A549 (cell line): Measurements from ENCODE around the gene MYH6. TPM values are rescaled to one million over a fixed set of nuclear protein-coding genes. Genes with fewer than 3 reads are reported as not detected.

ENCODE experiments used
- ATAC-seq, 2 experiments: fragments of 200-7000 bp in 1 of 2; fragments of >200 bp in 1 of 2; cut with Nextera tagmentation in 1 of 2; cut with Tn5 transposase in 1 of 2; 3 replicates each; pipeline versions ENCODE4 v1.8.0 to v1.9.1; 2018 to 2020; ENCODE audit warnings: mild to moderate bottlenecking in 1 of 2, moderate library complexity in 1 of 2
- CTCF ChIA-PET: fragments of 300-600 bp; sonication (Branson Sonifier 250); formaldehyde crosslinking; extraction: SDS; loops from one replicate; lab custom pipeline; 2021; ENCODE audit warnings: antibody characterized with exemption, inconsistent platforms; lab: Yijun Ruan, JAX
- POLR2A ChIA-PET: fragments of 350-600 bp; formaldehyde crosslinking; extraction: SDS; loops from one replicate; lab custom pipeline; 2021; ENCODE audit warnings: antibody characterized with exemption, inconsistent platforms; lab: Yijun Ruan, JAX
- DNase-seq, 2 experiments: peaks; one replicate each; pipeline versions ENCODE4 v3.0.0 to v3.0.0-alpha.2; 2011 to 2016; ENCODE audit warnings: low read depth in 1 of 2, low spot score in 1 of 2
- FAIRE-seq: peaks from 2 replicates; lab custom pipeline; 2011; peaks lifted over from hg19 to GRCh38; lab: Jason Lieb, UNC
- H3K27ac ChIP-seq, 2 experiments: fragments of >200 bp; sonication (Bioruptor Twin); formaldehyde crosslinking; 3 replicates each; pipeline ENCODE4 v1.5.1; 2016 to 2017
- H3K4me1 ChIP-seq: fragments of >200 bp; sonication (Bioruptor Twin); formaldehyde crosslinking; 3 replicates; pipeline ENCODE4 v1.6.1; 2016
- H3K4me2 ChIP-seq: fragments of >200 bp; sonication (Bioruptor Twin); formaldehyde crosslinking; 3 replicates; pipeline ENCODE4 v1.6.1; 2016
- H3K4me3 ChIP-seq: fragments of >200 bp; sonication (Bioruptor Twin); formaldehyde crosslinking; 3 replicates; pipeline ENCODE4 v1.5.1; 2016
- H3K9me3 ChIP-seq: fragments of >200 bp; sonication (Bioruptor Twin); formaldehyde crosslinking; 3 replicates; pipeline ENCODE4 v1.6.1; 2016
- BHLHE40 ChIP-seq: IDR thresholded peaks from 2 replicates; pipeline ENCODE4 v1.6.1; 2012; ENCODE audit warnings: low read depth, low read length, inconsistent platforms
- CEBPB ChIP-seq, 2 experiments: fragments of >200 bp in 1 of 2; sonication (Bioruptor Twin) in 1 of 2; formaldehyde crosslinking in 1 of 2; IDR thresholded peaks; 2 replicates each; pipeline ENCODE4 v1.6.1; 2012 to 2016
- EHF ChIP-seq: fragments of 250-450 bp; sonication (Bioruptor Pico); IDR thresholded peaks from 2 replicates; pipeline ENCODE4 v1.5.0; 2020; ENCODE audit warnings: mild to moderate bottlenecking
- EHMT2 ChIP-seq: fragments of 200-600 bp; sonication (generic); IDR thresholded peaks from 2 replicates; pipeline ENCODE4 v1.6.1; 2016; ENCODE audit warnings: antibody characterized with exemption, low read depth, mild to moderate bottlenecking, moderate library complexity
- EP300 ChIP-seq, 2 experiments: fragments of >200 bp; sonication (Bioruptor Twin); formaldehyde crosslinking; IDR thresholded peaks; 2 replicates in 1 of 2; 3 replicates in 1 of 2; pipeline ENCODE4 v1.6.1; 2016 to 2017
- ESRRA ChIP-seq: fragments of 150-350 bp; IDR thresholded peaks from 2 replicates; pipeline ENCODE4 v1.6.1; 2014; ENCODE audit warnings: mild to moderate bottlenecking, low read length, borderline replicate concordance
- FOSL2 ChIP-seq, 2 experiments: fragments of 450-650 bp in 1 of 2; fragments of >200 bp in 1 of 2; sonication (Bioruptor Twin) in 1 of 2; formaldehyde crosslinking; IDR thresholded peaks; 2 replicates each; pipeline versions ENCODE4 v1.5.0 to v1.6.1; 2016 to 2020; ENCODE audit warnings: mild to moderate bottlenecking in 1 of 2, moderate library complexity in 1 of 2
- GATA3 ChIP-seq: IDR thresholded peaks from 2 replicates; pipeline ENCODE4 v1.6.1; 2012; ENCODE audit warnings: borderline replicate concordance
- HEYL ChIP-seq: fragments of 250-450 bp; sonication (Bioruptor Pico); IDR thresholded peaks from 2 replicates; pipeline ENCODE4 v1.8.0; 2021; ENCODE audit warnings: mild to moderate bottlenecking, moderate library complexity
- HOXA7 ChIP-seq: fragments of 250-450 bp; sonication (Bioruptor Pico); IDR thresholded peaks from 2 replicates; pipeline ENCODE4 v1.5.0; 2020; ENCODE audit warnings: mild to moderate bottlenecking, moderate library complexity
- JUN ChIP-seq, 2 experiments: fragments of >200 bp; sonication (Bioruptor Twin); formaldehyde crosslinking; IDR thresholded peaks; 2 replicates in 1 of 2; 3 replicates in 1 of 2; pipeline ENCODE4 v1.6.1; 2016 to 2017
- MAFK ChIP-seq: fragments of 450-650 bp; IDR thresholded peaks from 2 replicates; pipeline ENCODE4 v1.6.1; 2014; ENCODE audit not compliant: partially characterized antibody
- MAZ ChIP-seq: fragments of 150-350 bp; IDR thresholded peaks from 2 replicates; pipeline ENCODE4 v1.6.1; 2014; ENCODE audit warnings: antibody characterized with exemption, low read depth, low read length, borderline replicate concordance
- MYC ChIP-seq: IDR thresholded peaks from 2 replicates; pipeline ENCODE4 v1.6.1; 2012; ENCODE audit warnings: mild to moderate bottlenecking, inconsistent platforms, low read length, improper control_type of control experiment, borderline replicate concordance
- NPAS2 ChIP-seq: fragments of 250-450 bp; sonication (Bioruptor Pico); IDR thresholded peaks from 2 replicates; pipeline ENCODE4 v1.8.0; 2022; ENCODE audit warnings: mild to moderate bottlenecking, moderate library complexity, borderline replicate concordance
- POLR2AphosphoS2 ChIP-seq: conservative IDR thresholded peaks from 2 replicates; pipeline ENCODE4 v1.6.1; 2012; ENCODE audit warnings: low read length, improper control_type of control experiment, inconsistent platforms
- RAD21 ChIP-seq, 2 experiments: fragments of >200 bp in 1 of 2; sonication (Bioruptor Twin) in 1 of 2; formaldehyde crosslinking in 1 of 2; IDR thresholded peaks in 1 of 2; conservative IDR thresholded peaks in 1 of 2; 2 replicates in 1 of 2; 3 replicates in 1 of 2; pipeline ENCODE4 v1.6.1; 2012 to 2018; ENCODE audit warnings: inconsistent platforms in 1 of 2
- SMC3 ChIP-seq: fragments of >200 bp; sonication (Bioruptor Twin); formaldehyde crosslinking; IDR thresholded peaks from 3 replicates; pipeline ENCODE4 v1.6.1; 2018; ENCODE audit warnings: inconsistent platforms
- WGBS: methylation state at CpG from one replicate; pipeline ENCODE4 v1.1.6; 2017; ENCODE audit errors: missing lambda C conversion rate; 5-methylcytosine and 5-hydroxymethylcytosine counted together
- polyA plus RNA-seq, 4 experiments: library from polyadenylated mRNA; depleted of rRNA in 3 of 4; stranded (reverse); fragments of >200 nt; fragmentation: RNase III in 1 of 4; extraction: RNeasy Plus Mini Kit Qiagen cat#74134 plus additional on column Dnase treatment in 1 of 4; gene quantifications; 2 replicates in 3 of 4; 3 replicates in 1 of 4; pipeline ENCODE4 v1.2.3, GENCODE V29; 2011 to 2017
- TF ChIP-seq, protein P1 (sequence below): fragments of 150-350 bp; IDR thresholded peaks from 2 replicates; pipeline ENCODE4 v1.6.1; 2014; ENCODE audit warnings: low read depth, mild to moderate bottlenecking, low read length
- TF ChIP-seq, protein P2 (sequence below): IDR thresholded peaks from 2 replicates; pipeline ENCODE4 v1.6.1; 2012
- TF ChIP-seq, protein P3 (sequence below): fragments of 450-650 bp; IDR thresholded peaks from 2 replicates; pipeline ENCODE4 v1.6.1; 2014; ENCODE audit warnings: antibody characterized with exemption

MYH6 gene
- polyA plus RNA-seq, 2 of the 4 experiments (the other 2 are of a cell fraction), result not detected

DNA sequence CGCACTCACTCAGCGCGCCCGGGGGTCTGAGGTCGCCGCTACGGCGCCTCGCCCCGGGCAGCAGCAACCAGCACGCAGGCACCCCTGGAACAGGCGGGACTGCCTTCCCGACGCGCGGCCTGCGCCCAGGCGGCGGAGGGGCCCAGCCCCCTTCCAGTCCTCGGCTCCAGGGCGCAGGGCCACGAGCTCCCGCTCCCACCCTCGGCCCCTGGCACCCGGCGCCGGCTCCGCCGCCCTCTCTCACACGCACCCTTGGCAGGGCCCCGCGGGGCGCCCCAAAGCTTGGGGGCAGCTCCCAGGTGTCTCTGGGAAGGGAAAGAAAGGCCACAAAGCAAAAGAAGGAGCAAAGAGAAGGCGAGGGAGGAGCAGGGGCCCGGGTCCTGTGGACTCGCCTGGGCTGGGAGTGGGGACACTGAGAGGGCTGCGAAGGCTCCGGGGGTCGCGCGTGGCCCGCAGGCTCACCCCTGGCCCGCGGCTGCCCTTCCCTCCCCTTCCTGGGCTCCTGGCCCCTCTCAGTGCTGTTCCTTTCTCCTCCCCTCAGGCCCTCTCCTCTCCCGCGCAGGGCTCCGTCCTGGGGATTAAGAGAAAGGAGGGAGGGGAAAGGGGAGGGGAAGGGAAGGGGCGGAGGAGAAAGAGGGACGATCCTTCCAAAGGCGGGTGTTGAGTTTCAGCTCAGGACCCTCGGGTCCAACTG is 42.2 kb downstream of the MYH6 start:
- ChIA-PET CTCF (interaction anchor here (6.2 kb wide), 1 partner anchor 12 kb away, joined by 62 read pairs; the partner anchor contains the start of gene CMTM5), POLR2A (no interaction called here)
- ATAC-seq (no peak), DNase-seq (no peak), FAIRE-seq (no peak)
- TF ChIP-seq CEBPB (IDR thresholded peaks at IDR 0.05) (no peak), SMC3 (no peak), MAFK (no peak), MAZ (no peak), EHF (CRISPR knock-in tag) (no peak), BHLHE40 (no peak), GATA3 (no peak), HOXA7 (no peak), FOSL2 (IDR thresholded peaks at IDR 0.05) (no peak), FOSL2 (CRISPR knock-in tag; IDR thresholded peaks at IDR 0.05) (no peak)
- TF ChIP-seq, protein P1, sequence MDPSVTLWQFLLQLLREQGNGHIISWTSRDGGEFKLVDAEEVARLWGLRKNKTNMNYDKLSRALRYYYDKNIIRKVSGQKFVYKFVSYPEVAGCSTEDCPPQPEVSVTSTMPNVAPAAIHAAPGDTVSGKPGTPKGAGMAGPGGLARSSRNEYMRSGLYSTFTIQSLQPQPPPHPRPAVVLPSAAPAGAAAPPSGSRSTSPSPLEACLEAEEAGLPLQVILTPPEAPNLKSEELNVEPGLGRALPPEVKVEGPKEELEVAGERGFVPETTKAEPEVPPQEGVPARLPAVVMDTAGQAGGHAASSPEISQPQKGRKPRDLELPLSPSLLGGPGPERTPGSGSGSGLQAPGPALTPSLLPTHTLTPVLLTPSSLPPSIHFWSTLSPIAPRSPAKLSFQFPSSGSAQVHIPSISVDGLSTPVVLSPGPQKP, result no peak
- TF ChIP-seq, protein P2, sequence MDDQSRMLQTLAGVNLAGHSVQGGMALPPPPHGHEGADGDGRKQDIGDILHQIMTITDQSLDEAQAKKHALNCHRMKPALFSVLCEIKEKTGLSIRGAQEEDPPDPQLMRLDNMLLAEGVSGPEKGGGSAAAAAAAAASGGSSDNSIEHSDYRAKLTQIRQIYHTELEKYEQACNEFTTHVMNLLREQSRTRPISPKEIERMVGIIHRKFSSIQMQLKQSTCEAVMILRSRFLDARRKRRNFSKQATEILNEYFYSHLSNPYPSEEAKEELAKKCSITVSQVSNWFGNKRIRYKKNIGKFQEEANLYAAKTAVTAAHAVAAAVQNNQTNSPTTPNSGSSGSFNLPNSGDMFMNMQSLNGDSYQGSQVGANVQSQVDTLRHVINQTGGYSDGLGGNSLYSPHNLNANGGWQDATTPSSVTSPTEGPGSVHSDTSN, result no peak
- 38% methylated on average over 16 of the region's 51 CpGs for WGBS
- Histone ChIP-seq H3K27ac (no peak overlapping the region), H3K4me1 (no peaks in the 10 kb centered on the region), H3K4me3 (no peak overlapping the region), H3K9me3 (no peaks in the 10 kb centered on the region), H3K4me2 (peak overlapping the region; percentile 30; the same call in 2 of the 3 replicates)

DNA sequence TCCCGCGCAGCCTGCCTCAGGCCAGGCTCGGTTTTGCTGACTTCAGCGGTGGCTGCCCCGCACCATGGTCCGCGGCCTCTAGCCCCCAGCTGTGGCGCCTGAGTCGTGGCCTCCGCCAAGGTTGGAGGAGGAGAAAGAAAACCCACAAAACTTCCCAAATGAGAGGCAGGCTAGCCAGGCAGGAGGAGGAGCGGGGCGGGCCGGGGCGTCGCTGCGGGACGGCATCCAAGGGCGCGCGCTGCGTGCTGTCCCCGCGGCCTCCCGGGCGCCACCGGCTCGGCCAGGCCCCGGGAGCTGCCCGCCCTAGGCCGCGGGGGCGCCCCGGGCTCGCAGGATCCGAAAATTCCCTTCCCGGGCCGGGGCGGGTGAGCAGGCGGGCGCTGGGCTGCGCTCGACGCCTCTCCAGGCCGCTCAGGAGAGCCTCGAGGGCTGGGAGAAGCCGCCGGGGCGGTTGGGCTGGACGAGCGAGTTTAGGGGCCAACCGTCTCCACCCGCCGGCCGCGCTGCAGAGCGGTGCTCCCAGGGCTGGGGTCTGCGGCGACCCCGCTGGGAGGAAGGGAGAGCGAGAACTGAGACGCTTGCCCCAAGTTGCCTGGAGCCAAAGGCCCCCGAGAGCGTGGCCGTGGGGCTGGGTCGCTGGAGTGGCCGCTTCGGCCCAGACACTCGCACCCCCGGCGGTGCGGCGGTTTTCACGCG is 42.9 kb downstream of the MYH6 start, which contains the start of gene EFS:
Gene EFS, minus strand, starts transcription at position 137 of the 696 bp plus-strand sequence. CDS start 147 bp downstream, outside the sequence.
- no peak for ATAC-seq
- ChIA-PET POLR2A (no interaction called here), CTCF (interaction anchor here (6.2 to 9.6 kb wide), 2 partner anchors 12 to 13 kb away, joined by 62 to 80 read pairs; partner anchors contain the start of gene CMTM5)
- H3K4me3 ChIP-seq, result no peak within 1 kb of the TSS
- FAIRE-seq, result no peak
- H3K27ac ChIP-seq, result no peak within 1 kb of the TSS
- no peak for TF ChIP-seq POLR2AphosphoS2
- peak; percentile 10 for TF ChIP-seq MAFK
- H3K9me3 ChIP-seq, result no peaks in the 10 kb centered on the region
- H3K4me1 ChIP-seq, result no peaks in the 10 kb centered on the region
- DNase-seq, result no peak
- 40% methylated on average over 36 of the region's 74 CpGs for WGBS
- peak within 1 kb of the TSS; percentile 30; the same call in 2 of the 3 replicates for H3K4me2 ChIP-seq

DNA sequence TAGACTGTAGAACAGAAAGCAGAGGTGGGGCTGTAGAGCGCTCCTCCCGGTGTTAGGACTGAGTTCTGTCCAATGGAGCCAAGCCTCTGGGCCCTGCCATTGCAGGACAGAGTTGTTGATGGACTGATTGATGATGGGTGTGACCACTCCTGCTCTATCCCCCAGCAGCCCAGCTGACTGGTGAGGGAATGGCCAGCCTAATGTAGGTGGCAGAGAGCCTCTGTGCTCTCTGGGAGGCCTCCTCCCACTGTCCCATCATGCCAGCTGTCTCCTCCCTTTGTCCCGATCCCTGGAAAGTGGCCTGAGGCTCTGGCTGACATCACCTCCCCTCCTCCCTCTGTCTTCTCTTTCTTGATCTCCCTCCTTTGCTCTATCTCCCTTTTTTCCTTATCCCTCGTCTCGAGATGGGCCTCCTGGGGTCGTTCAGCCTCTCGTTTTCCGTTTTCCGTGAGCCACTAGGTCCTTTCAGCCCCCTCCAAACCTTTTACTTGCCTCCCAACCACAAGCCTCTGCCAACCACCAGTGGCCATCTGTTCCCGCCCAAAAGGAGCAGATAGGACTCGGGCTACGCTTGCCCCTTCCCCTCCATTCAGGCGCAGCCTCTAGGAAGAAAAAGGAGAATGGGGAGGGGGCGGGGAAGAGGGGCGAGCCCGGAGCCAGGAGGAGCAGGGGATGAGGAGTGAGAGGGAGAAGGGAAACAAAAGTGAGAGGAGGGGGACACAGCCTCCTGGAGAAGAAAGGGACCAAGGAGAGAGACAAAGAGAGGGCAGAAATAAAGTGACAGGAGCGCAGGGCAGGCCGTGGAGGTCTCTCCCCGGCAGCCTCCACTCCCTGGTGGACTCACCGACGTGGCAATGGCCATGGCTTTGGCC is 43.7 kb downstream of the MYH6 start:
- Histone ChIP-seq H3K4me2 (no peak overlapping the region), H3K4me1 (no peaks in the 10 kb centered on the region), H3K27ac (no peak overlapping the region), H3K9me3 (no peaks in the 10 kb centered on the region), H3K4me3 (no peak overlapping the region)
- CTCF ChIA-PET, result interaction anchor here (0.9 to 9.6 kb wide), 3 partner anchors 11 to 70 kb away, joined by 3 to 80 read pairs (median 9); partner anchors contain the start of genes CMTM5 and SLC22A17
- FAIRE-seq (no peak), ATAC-seq (no peak; a peak in 1 of 6 replicates), DNase-seq (no peak)
- POLR2A ChIA-PET, result no interaction called here
- WGBS, result 40% methylated on average over 20 of the region's 21 CpGs
- TF ChIP-seq MYC, result no peak
- TF ChIP-seq ESRRA, result no peak
- TF ChIP-seq, protein P3, sequence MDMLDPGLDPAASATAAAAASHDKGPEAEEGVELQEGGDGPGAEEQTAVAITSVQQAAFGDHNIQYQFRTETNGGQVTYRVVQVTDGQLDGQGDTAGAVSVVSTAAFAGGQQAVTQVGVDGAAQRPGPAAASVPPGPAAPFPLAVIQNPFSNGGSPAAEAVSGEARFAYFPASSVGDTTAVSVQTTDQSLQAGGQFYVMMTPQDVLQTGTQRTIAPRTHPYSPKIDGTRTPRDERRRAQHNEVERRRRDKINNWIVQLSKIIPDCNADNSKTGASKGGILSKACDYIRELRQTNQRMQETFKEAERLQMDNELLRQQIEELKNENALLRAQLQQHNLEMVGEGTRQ, result no peak
- TF ChIP-seq HEYL (CRISPR knock-in tag), result no peak
- no peak for TF ChIP-seq JUN (IDR thresholded peaks at IDR 0.05)
- TF ChIP-seq EP300 (IDR thresholded peaks at IDR 0.05), result no peak
- no peak for TF ChIP-seq NPAS2 (CRISPR knock-in tag)
- no peak for TF ChIP-seq EHMT2
- TF ChIP-seq FOSL2 (IDR thresholded peaks at IDR 0.05), result no peak
- TF ChIP-seq FOSL2 (CRISPR knock-in tag; IDR thresholded peaks at IDR 0.05), result no peak
- no peak for TF ChIP-seq RAD21 (conservative IDR thresholded peaks at IDR 0.05 in 1 of 2, IDR thresholded peaks at IDR 0.05 in 1 of 2)
